GM18526 (cell line): ENCODE results near the gene BMPR1B.

Experiments
- POLR2A ChIP-seq: IDR thresholded peaks from 3 replicates; pipeline ENCODE4 v1.6.1; 2011; ENCODE audit not compliant: insufficient read length; ENCODE audit errors: extremely low read depth

The BMPR1B gene

GRCh38 chr4:94757192-94758140 lies at the start of gene BMPR1B:
Gene BMPR1B (plus strand): TSS chr4:94757955. CDS start chr4:95104425, 346,470 bp downstream.
- TF ChIP-seq POLR2A: no peak

- no peak for TF ChIP-seq POLR2A
Measured at GRCh38 chr4:94711635-94712034, 46.1 kb upstream of the BMPR1B start.

GRCh38 chr4:94714365-94715160 lies 43.2 kb upstream of the BMPR1B start:
- TF ChIP-seq POLR2A: no peak

- TF ChIP-seq POLR2A: no peak
Measured at GRCh38 chr4:94715726-94716125, 42.0 kb upstream of the BMPR1B start.

GRCh38 chr4:94721310-94721709 lies 36.4 kb upstream of the BMPR1B start:
- no peak for TF ChIP-seq POLR2A

GRCh38 chr4:94722270-94722669 lies 35.5 kb upstream of the BMPR1B start:
- TF ChIP-seq POLR2A: no peak

- TF ChIP-seq POLR2A: no peak
Measured at GRCh38 chr4:94722748-94723147, 35.0 kb upstream of the BMPR1B start.

- TF ChIP-seq POLR2A: no peak
Measured at GRCh38 chr4:94724016-94724790, 33.6 kb upstream of the BMPR1B start.

GRCh38 chr4:94726524-94727123 lies 31.1 kb upstream of the BMPR1B start:
- TF ChIP-seq POLR2A: no peak

GRCh38 chr4:94728056-94728766 lies 29.5 kb upstream of the BMPR1B start:
- TF ChIP-seq POLR2A: no peak

GRCh38 chr4:94732358-94732698 lies 25.4 kb upstream of the BMPR1B start:
- TF ChIP-seq POLR2A: no peak

GRCh38 chr4:94739741-94740140 lies 18.0 kb upstream of the BMPR1B start:
- TF ChIP-seq POLR2A: no peak

GRCh38 chr4:94741304-94741703 lies 16.5 kb upstream of the BMPR1B start:
- TF ChIP-seq POLR2A: no peak

GRCh38 chr4:94743838-94744237 lies 13.9 kb upstream of the BMPR1B start:
- TF ChIP-seq POLR2A: no peak
